GM19240 (cell line): Measurements from ENCODE around the gene CARD14.
"Not testable (repeated sequence)": the region's sequence is repeated elsewhere in the genome, so short reads cannot be mapped to it uniquely, and the experiment has no call there.

Experiments
- DNase-seq: peaks from one replicate; pipeline ENCODE4 v3.0.0; 2011; ENCODE audit warnings: low spot score; ENCODE audit not compliant: insufficient read length

The CARD14 gene

DNA sequence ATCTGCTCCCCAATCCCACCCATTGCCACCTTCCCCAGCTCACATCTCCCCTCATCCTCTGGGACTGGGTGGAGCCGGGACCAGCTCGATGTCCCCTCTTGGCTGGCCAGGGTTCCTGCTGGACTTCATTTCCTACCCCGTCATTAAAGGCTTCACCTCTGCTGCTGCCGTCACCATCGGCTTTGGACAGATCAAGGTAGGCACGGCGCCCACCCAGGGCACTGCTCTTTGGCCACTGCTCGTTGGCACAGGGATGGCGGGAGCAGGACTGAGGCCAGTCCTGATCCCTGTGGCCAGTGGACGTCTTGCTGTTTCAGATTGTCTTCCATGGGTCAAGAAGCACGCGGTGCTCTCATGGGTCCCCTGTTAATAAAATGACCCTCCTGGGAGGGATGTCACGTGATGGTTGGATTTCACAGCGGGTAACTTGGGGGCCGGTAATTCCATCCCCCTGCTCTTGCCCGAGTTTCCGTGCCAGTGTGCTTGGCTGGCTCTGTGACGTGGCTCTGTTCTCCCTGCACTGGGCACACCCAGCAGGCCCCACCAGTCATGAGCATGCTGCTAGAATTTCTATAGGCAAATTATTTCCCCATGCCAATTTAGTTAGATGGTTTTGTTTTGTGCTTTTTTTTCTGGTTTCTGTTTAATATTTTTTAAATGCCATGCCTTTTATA, 53.4 kb downstream of the CARD14 start:
- no peak for DNase-seq

- DNase-seq = no peak
Measured at GRCh38 chr17:80223838-80224497, 54.1 kb downstream of the CARD14 start.

DNA sequence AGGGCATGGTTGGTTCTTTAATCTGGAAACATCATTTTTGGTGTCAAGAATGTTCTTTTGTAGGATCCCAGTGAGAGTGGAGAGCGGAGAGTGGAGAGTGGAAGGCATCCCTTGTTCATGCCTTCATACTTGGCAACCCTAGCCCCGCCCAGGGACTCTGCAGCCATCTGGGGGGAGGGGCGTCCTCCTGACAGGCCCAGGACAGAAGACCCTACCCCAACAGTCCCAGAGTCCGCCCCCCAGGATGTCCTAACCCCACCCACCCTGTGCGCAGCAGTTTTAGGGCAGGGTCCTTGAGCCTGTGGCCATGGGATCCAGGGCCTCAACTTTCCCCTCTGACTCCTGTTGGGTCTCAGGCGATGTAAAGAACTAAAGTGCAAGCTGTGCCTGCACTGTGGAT, 54.9 kb downstream of the CARD14 start:
- no peak for DNase-seq

DNA sequence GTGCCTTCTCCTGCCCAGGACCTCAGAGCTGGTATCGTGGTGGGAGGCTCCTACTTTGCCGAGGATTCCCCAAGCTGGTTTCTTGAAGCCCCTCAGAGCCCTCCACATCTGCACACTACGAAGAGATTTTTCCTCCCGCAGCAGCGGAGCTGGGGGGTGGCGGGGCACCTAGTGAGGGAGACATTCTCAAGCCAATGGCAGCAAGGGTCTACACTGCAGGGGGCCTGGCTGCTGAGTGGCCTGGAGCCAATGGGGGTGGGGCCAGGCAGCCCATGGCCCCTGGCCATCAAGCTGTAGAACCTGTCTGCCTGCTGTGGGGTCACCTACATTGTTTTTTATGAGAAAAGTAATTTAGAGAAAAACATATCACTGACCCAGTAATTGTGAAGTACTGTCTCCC, 55.4 kb downstream of the CARD14 start:
- DNase-seq = no peak

DNA sequence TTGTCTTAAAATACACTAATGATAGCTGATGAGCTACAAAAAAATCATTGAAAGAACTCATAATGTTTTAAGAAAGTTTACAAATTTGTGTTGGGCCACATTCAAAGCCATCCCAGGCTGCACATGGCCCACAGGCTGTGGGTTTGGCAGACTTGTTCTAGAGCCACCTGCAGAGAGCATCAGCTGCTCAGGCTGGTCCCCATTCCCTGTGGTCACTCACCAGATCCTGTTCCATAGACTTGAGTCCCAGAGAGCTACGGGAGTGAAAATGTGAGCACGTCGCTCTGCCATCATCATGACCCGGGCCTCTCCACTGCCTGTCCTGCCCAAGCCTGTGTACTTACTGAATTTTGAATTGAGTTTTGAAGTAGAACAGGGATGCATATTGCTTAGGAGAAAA, 57.3 kb downstream of the CARD14 start:
- no peak for DNase-seq

DNA sequence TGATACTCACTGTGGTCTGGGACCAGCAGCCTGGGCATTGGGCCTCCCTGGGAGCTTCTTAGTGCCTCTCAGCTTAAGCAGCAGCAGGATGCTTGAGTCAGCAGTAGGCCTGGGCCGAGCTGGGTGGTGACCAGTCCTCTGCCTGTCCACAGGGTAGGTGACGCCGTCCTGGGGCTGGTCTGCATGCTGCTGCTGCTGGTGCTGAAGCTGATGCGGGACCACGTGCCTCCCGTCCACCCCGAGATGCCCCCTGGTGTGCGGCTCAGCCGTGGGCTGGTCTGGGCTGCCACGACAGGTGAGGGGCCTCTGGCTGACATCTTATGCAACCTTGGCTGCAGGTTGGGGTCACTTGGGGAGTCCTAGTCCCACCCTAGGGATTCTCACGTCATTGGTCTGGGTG, 57.8 kb downstream of the CARD14 start:
- no peak for DNase-seq

- DNase-seq = no peak
Measured at GRCh38 chr17:80228477-80228876, 58.6 kb downstream of the CARD14 start.

DNA sequence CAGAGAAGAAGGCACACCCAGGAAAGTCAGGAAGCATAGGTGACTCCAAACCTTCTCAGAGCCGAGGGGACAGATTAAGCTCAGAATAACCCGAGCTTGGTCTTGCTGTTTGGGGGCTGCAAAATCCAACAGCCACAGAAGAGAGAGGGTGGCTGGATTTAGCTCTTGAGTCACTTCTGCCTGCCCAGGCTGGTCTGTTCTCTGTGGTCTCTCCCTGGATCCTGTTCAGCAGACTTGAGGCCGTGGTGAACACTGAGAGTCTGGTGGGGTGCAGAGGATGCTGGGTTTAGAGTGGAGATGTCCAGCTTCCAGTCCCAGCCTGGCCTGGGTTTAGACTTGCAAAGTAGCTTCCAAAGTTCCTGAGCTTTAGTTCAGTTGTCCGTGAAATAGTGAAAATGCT, 59.2 kb downstream of the CARD14 start:
- no peak for DNase-seq

GRCh38 chr17:80232438-80232837, 62.6 kb downstream of the CARD14 start:
- DNase-seq = no peak

- DNase-seq = no peak
Measured at GRCh38 chr17:80233202-80233601, 63.4 kb downstream of the CARD14 start.

- no peak for DNase-seq
Measured at GRCh38 chr17:80236911-80237310, 67.1 kb downstream of the CARD14 start.

DNA sequence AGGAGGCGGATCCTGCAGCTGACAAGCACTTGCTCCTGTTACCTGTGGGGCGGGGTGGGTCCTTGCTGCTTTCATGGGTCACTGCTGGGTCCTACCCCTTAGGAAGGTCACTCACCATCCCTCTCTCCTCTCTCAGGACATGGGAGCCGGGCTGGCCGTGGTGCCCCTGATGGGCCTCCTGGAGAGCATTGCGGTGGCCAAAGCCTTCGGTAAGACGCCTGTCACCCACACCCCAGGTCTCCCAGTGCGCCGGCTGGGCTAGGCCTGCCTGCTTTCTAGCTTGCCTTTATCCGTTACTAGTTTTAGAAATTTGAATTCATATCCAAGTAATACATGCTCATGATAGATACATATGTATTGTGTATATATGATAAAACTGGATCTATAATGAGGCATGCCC, 67.6 kb downstream of the CARD14 start:
- no peak for DNase-seq

- no peak for DNase-seq
Measured at GRCh38 chr17:80242505-80242904, 72.7 kb downstream of the CARD14 start.

DNA sequence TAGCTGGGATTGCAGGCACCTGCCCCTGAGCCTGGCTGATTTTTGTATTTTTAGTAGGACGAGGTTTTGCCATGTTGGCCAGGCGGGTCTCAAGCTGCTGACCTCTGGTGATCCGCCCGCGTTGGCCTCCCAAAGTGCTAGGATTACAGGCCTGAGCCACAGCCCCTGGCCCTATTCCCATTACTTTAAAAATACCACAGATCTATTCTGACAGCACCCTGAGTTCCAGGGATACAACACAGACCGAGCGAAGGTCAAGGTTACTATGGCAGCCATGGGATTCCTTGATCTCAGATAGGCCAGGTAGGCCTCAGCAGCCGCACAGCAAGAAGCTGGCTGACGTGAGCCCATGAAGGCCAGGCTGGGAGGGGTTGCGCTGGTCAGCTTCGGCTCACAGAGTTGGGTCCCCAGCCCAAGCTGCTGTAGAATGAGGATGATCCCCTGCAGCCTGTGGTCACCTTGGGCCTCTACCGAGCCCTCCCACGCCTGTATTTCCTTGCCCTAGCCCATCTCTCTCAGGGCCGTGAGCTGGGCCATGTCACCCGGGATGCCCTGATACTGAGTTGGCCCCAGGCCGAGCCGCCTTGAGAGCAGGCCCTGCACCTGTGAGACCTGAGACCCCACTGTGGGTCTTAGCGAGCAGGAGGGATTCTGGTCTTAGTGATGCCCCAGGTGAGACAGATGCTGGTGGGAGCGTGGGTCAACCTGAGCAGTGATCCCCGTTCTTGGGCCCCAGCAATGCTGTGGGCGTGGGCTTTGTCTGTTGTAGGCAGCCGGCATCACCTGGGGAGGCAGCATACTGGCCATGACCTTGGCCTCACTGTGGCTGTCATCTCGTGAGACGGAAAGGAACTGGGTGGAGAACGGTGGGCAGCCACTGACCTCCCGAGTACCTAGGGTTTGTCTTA, 74.0 kb downstream of the CARD14 start:
- no peak for DNase-seq

GRCh38 chr17:80244448-80244847, 74.6 kb downstream of the CARD14 start:
- not testable (repeated sequence) for DNase-seq

GRCh38 chr17:80244871-80245509, 75.2 kb downstream of the CARD14 start:
- DNase-seq = no peak

DNA sequence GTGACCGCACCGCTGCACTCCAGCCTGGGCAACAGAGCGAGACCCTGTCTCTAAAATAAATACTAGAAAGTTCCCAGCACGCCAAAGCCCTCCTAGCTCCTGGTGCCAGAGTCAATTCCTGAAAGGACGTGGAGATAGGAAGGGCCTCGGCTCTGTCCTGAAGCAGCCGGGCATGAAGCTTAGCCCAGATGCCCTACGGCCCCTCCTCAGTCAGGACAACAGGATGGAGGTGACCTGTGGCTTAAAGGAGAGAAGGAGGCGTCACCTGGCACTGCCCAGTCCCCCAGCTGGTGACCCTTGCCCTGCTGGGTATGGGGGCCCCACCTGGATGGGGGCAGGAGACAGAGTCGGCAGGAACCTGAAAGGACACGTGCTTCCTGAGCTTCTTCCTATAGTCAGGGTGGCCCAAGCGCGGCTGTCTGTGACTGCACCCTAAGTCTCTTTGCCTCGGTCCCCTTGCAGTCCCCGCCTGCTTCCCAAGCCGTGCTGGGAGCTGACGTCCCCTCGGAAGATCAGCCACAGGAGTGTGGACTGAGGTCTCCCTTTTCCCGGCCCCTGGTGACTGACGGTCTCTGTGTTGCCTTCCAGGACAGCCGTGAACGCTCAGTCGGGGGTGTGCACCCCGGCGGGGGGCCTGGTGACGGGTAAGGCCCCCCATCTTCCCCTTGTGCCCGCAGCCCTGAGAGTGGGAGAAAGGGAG, 75.9 kb downstream of the CARD14 start:
- DNase-seq = no peak

DNA sequence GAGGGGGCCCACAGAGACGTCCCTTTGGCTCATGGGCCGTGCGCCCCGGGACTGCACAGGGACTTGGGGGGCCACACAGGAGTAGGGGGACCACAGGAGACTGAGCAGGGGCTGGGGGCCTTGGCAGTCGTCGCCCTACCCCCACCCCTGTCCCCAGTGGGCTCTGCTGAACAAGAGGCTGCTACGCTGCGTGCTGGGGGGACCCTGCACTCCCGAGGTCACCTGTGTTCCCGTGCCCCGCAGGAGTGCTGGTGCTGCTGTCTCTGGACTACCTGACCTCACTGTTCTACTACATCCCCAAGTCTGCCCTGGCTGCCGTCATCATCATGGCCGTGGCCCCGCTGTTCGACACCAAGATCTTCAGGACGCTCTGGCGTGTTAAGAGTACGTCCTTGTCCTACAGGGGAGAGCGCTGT, 76.4 kb downstream of the CARD14 start:
- DNase-seq = no peak

DNA sequence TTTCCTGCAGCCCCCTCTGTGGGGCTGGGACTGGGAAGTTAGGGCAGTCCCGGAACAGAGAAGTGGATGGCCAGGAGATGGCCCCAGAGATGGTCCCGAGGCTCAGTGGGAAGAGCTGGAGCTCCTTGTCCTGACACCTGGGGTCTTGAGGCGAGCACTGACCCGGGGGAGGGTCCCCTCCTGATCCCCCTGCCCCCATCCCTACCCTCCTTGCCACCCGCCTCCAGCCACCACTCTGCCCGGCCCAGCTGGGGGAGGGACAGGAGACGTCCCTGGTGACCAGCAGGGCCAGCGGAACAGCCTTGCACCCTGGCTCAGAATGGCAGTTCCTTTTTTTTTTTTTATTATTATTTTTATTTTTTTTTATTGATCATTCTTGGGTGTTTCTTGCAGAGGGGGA, 76.9 kb downstream of the CARD14 start:
- DNase-seq = no peak

GRCh38 chr17:80247561-80247960, 77.7 kb downstream of the CARD14 start:
- no peak for DNase-seq
